ENCODE data around the gene CARM1. TPM values are rescaled to one million over a fixed set of nuclear protein-coding genes. Genes with fewer than 3 reads are reported as not detected.

CARM1 gene
- total RNA-seq, 1 experiment from 2014 or later = 56.2 TPM

DNA sequence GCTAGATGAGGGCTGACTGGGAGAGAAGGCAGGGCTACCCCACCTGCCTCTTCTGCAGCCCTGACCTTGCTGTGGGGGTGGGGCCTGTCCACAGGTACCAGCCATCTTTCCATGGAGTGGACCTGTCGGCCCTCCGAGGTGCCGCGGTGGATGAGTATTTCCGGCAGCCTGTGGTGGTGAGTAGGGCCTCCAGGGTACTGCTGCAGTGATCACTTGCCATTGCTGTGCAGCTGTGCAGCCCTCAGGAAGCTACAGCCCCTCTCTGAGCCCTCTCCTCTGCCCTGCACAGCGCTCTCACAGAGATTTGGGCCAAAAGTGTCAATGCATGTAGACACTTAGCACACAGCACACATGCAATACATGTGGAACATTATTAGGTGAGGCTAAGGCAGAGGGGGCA, 45.2 kb downstream of the CARM1 start:
- Histone ChIP-seq H3K36me3 (ENCODE audit: low read depth, low read length) (peaks cover 14% of the 10 kb centered on the region), H3K9me3 (ENCODE audit: low read length) (no peaks in the 10 kb centered on the region), H2AFZ (ENCODE audit: low read length) (no peak overlapping the region), H3K4me1 (ENCODE audit: insufficient read depth, low read length) (peaks cover 15% of the 10 kb centered on the region), H4K20me1 (ENCODE audit: low read length) (no peaks in the 10 kb centered on the region), H3F3A (ENCODE audit: low read length, unreplicated experiment) (no peaks in the 10 kb centered on the region), H3K9me2 (replicated peaks; ENCODE audit: low read length) (no peaks in the 10 kb centered on the region), H3K4me3 (ENCODE audit: low read length) (no peak overlapping the region), H3K79me2 (ENCODE audit: low read length) (no peaks in the 10 kb centered on the region), H3K4me2 (ENCODE audit: low read length) (no peak overlapping the region), H3K9ac (ENCODE audit: low read length) (no peak overlapping the region), H3K27ac (ENCODE audit: low read length) (no peak overlapping the region), H3K27me3 (ENCODE audit: low read length) (no peaks in the 10 kb centered on the region)
- TF ChIP-seq, protein P1, sequence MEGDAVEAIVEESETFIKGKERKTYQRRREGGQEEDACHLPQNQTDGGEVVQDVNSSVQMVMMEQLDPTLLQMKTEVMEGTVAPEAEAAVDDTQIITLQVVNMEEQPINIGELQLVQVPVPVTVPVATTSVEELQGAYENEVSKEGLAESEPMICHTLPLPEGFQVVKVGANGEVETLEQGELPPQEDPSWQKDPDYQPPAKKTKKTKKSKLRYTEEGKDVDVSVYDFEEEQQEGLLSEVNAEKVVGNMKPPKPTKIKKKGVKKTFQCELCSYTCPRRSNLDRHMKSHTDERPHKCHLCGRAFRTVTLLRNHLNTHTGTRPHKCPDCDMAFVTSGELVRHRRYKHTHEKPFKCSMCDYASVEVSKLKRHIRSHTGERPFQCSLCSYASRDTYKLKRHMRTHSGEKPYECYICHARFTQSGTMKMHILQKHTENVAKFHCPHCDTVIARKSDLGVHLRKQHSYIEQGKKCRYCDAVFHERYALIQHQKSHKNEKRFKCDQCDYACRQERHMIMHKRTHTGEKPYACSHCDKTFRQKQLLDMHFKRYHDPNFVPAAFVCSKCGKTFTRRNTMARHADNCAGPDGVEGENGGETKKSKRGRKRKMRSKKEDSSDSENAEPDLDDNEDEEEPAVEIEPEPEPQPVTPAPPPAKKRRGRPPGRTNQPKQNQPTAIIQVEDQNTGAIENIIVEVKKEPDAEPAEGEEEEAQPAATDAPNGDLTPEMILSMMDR (conservative IDR thresholded peaks at IDR 0.05; ENCODE audit: low read depth, low read length) = no peak
- TF ChIP-seq EZH2phosphoT487 (IDR thresholded peaks at IDR 0.05; ENCODE audit: borderline replicate concordance, low read length) (no peak), EZH2 (IDR thresholded peaks at IDR 0.05; ENCODE audit: low read length, unreplicated experiment) (no peak)
- intact Hi-C loops (cut with micrococcal nuclease) = loop anchor here (5.0 kb wide), 1 partner anchor 44 kb away; the partner anchor contains the start of gene CARM1
- CTCF ChIA-PET = interaction anchor here (1.8 kb wide), 1 partner anchor 46 kb away, joined by 12 read pairs; the partner anchor contains the start of gene CARM1
- DNase-seq (no peak), ATAC-seq (no peak)
- BruUV-seq (replicated peaks) = no TSS peak
- POLR2A ChIA-PET (ENCODE audit: unreplicated experiment) = no interaction called here

DNA sequence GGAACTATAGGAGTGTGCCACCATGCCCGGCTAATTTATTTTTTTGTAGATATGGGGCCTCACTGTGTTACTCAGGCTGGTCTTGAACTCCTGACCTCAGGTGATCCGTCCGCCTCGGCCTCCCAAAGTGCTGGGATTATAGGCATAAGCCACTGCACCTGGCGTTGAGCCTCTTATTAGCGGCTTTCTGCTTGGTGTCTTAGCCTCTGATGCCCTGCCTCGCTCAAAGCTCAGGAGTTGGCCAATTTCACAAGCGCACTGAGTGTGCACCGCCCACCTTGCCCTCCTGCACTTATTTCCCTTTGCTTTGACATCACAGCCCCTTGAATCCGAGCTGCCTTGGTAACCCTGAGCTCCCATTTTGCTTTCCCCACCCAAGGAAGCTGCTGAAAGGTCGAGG, 47.0 kb downstream of the CARM1 start:
- ATAC-seq = no peak

More for the DNA sequence above, 47.0 kb downstream of the CARM1 start:
- no peaks in the 10 kb centered on the region for H3K9me3 ChIP-seq (ENCODE audit: low read length)
- no peak overlapping the region for H2AFZ ChIP-seq (ENCODE audit: low read length)
- no TSS peak for BruUV-seq (replicated peaks)
- no peaks in the 10 kb centered on the region for H3K9me2 ChIP-seq (replicated peaks; ENCODE audit: low read length)
- no peaks in the 10 kb centered on the region for H4K20me1 ChIP-seq (ENCODE audit: low read length)
- no peak overlapping the region for H3K4me3 ChIP-seq (ENCODE audit: low read length)
- H3K4me2 ChIP-seq (ENCODE audit: low read length) = no peak overlapping the region
- ChIA-PET POLR2A (ENCODE audit: unreplicated experiment) (no interaction called here), CTCF (interaction anchor here (1.1 kb wide), 1 partner anchor 46 kb away, joined by 3 read pairs; no protein-coding TSS in a partner anchor)
- H3K27me3 ChIP-seq (ENCODE audit: low read length) = no peaks in the 10 kb centered on the region
- no peak for DNase-seq
- TF ChIP-seq EZH2phosphoT487 (IDR thresholded peaks at IDR 0.05; ENCODE audit: borderline replicate concordance, low read length) (no peak), EZH2 (IDR thresholded peaks at IDR 0.05; ENCODE audit: low read length, unreplicated experiment) (no peak)
- TF ChIP-seq, protein P1 (conservative IDR thresholded peaks at IDR 0.05; ENCODE audit: low read depth, low read length) = no peak
- H3K4me1 ChIP-seq (ENCODE audit: insufficient read depth, low read length) = peaks cover 15% of the 10 kb centered on the region
- no peaks in the 10 kb centered on the region for H3F3A ChIP-seq (ENCODE audit: low read length, unreplicated experiment)
- H3K36me3 ChIP-seq (ENCODE audit: low read depth, low read length) = peaks cover 11% of the 10 kb centered on the region; the same call in 1 of the 2 replicates
- intact Hi-C loops (cut with micrococcal nuclease) = loop anchor here (5.0 kb wide), 1 partner anchor 46 kb away; the partner anchor contains the start of gene CARM1
- H3K27ac ChIP-seq (ENCODE audit: low read length) = no peak overlapping the region
- H3K79me2 ChIP-seq (ENCODE audit: low read length) = no peaks in the 10 kb centered on the region
- H3K9ac ChIP-seq (ENCODE audit: low read length) = no peak overlapping the region
